ENCODE measurements around the gene OR6N1. TPM values are rescaled to one million over a fixed set of nuclear protein-coding genes. Genes with fewer than 3 reads are reported as not detected.

Gene OR6N1
- total RNA-seq, 4 donors from 2014 or later, result not detected

GRCh38 chr1:158809862-158810261 is 37.9 kb upstream of the OR6N1 start:
- no peaks in the 10 kb centered on the region for H3K36me3 ChIP-seq
- H3K4me1 ChIP-seq, result no peaks in the 10 kb centered on the region
- no peak overlapping the region for H3K4me3 ChIP-seq
- no peaks in the 10 kb centered on the region for H3K27me3 ChIP-seq
- 78 to 80% methylated on average over 5 of the region's 5 CpGs for WGBS, 2 donors
- no peak for DNase-seq (ENCODE audit: low spot score in 2 of 2)
- H3K27ac ChIP-seq, result no peak overlapping the region
- no peaks in the 10 kb centered on the region for H3K9me3 ChIP-seq
- no peak for TF ChIP-seq POLR2A (IDR thresholded peaks at IDR 0.05)
- TF ChIP-seq CTCF (IDR thresholded peaks at IDR 0.05), result no peak
- TF ChIP-seq EP300 (IDR thresholded peaks at IDR 0.05), result peak in 1 of 2 donors; percentile 45

- TF ChIP-seq EP300 (IDR thresholded peaks at IDR 0.05) (no peak), POLR2A (IDR thresholded peaks at IDR 0.05) (no peak), CTCF (IDR thresholded peaks at IDR 0.05) (no peak)
- Histone ChIP-seq H3K27me3 (no peaks in the 10 kb centered on the region), H3K9me3 (no peaks in the 10 kb centered on the region), H3K4me3 (no peak overlapping the region), H3K27ac (no peak overlapping the region), H3K4me1 (no peaks in the 10 kb centered on the region), H3K36me3 (no peaks in the 10 kb centered on the region)
- WGBS, 2 donors, result 91% methylated on average over 3 of the region's 3 CpGs
- DNase-seq (ENCODE audit: low spot score in 2 of 2), result no peak
These were observed 37.3 kb upstream of the OR6N1 start for GRCh38 chr1:158809256-158809655.

GRCh38 chr1:158806916-158807536 is 35.0 kb upstream of the OR6N1 start:
- no peaks in the 10 kb centered on the region for H3K9me3 ChIP-seq
- H3K27me3 ChIP-seq, result no peaks in the 10 kb centered on the region
- WGBS, 2 donors, result 53 to 55% methylated on average over 6 of the region's 6 CpGs
- no peaks in the 10 kb centered on the region for H3K4me1 ChIP-seq
- no peak overlapping the region for H3K27ac ChIP-seq
- TF ChIP-seq EP300 (IDR thresholded peaks at IDR 0.05) (no peak), POLR2A (IDR thresholded peaks at IDR 0.05) (no peak), CTCF (IDR thresholded peaks at IDR 0.05) (no peak)
- no peak overlapping the region for H3K4me3 ChIP-seq
- H3K36me3 ChIP-seq, result no peaks in the 10 kb centered on the region
- no peak for DNase-seq (ENCODE audit: low spot score in 2 of 2)

GRCh38 chr1:158803678-158804077 is 31.7 kb upstream of the OR6N1 start:
- DNase-seq (ENCODE audit: low spot score in 2 of 2), result no peak
- TF ChIP-seq CTCF (IDR thresholded peaks at IDR 0.05) (no peak), POLR2A (IDR thresholded peaks at IDR 0.05) (no peak), EP300 (IDR thresholded peaks at IDR 0.05) (no peak)
- Histone ChIP-seq H3K27me3 (no peaks in the 10 kb centered on the region), H3K4me3 (no peak overlapping the region), H3K36me3 (no peaks in the 10 kb centered on the region), H3K27ac (no peak overlapping the region), H3K4me1 (no peaks in the 10 kb centered on the region), H3K9me3 (no peaks in the 10 kb centered on the region)
- 85 to 89% methylated on average over 1 of the region's 1 CpG for WGBS, 2 donors

- Histone ChIP-seq H3K9me3 (no peaks in the 10 kb centered on the region), H3K4me1 (no peaks in the 10 kb centered on the region), H3K27ac (no peak overlapping the region), H3K27me3 (no peaks in the 10 kb centered on the region), H3K36me3 (no peaks in the 10 kb centered on the region), H3K4me3 (no peak overlapping the region)
- TF ChIP-seq EP300 (IDR thresholded peaks at IDR 0.05), result no peak
- DNase-seq (ENCODE audit: low spot score in 2 of 2), result no peak
- WGBS, 2 donors, result 79 to 80% methylated on average over 1 of the region's 1 CpG
These were observed 29.4 kb upstream of the OR6N1 start for GRCh38 chr1:158801396-158801795.

- Histone ChIP-seq H3K27me3 (no peaks in the 10 kb centered on the region), H3K4me3 (no peak overlapping the region), H3K9me3 (no peaks in the 10 kb centered on the region), H3K36me3 (no peaks in the 10 kb centered on the region), H3K4me1 (no peaks in the 10 kb centered on the region), H3K27ac (no peak overlapping the region)
- TF ChIP-seq CTCF (IDR thresholded peaks at IDR 0.05), result no peak
- WGBS, 2 donors, result 88% methylated on average over 2 of the region's 2 CpGs
- no peak for DNase-seq (ENCODE audit: low spot score in 2 of 2)
These were observed 28.5 kb upstream of the OR6N1 start for GRCh38 chr1:158800526-158800925.

All from tibial nerve (tissue), 4 donors.